Neural cell (in vitro differentiated cells): Measurements from ENCODE around the gene MTOR. TPM values are rescaled to one million over a fixed set of nuclear protein-coding genes. Genes with fewer than 3 reads are reported as not detected.

ENCODE experiments used
- H2AFZ ChIP-seq: fragments of 200-600, 300-800 bp; sonication (generic), shearing (Covaris generic); 2 replicates; pipeline ENCODE4 v1.6.0; 2014; ENCODE audit warnings: low read depth, mild to moderate bottlenecking, antibody characterized with exemption, low read length, moderate library complexity
- H3F3A ChIP-seq: fragments of 200-600 bp; shearing (Covaris generic); 2 replicates; pipeline ENCODE4 v1.6.1; 2016; ENCODE audit warnings: mild to moderate bottlenecking, moderate library complexity, mixed read lengths, antibody characterized with exemption, low read length; ENCODE audit not compliant: insufficient read depth, poor library complexity, severe bottlenecking
- H3K27ac ChIP-seq: fragments of 200-600, 300-800 bp; sonication (generic), shearing (Covaris generic); 2 replicates; pipeline ENCODE4 v1.5.1; 2014; ENCODE audit warnings: mild to moderate bottlenecking, low read length, moderate library complexity
- H3K27me3 ChIP-seq: fragments of 300-800, 200-600 bp; sonication (generic), shearing (Covaris generic); 2 replicates; pipeline ENCODE4 v1.6.0; 2014; ENCODE audit warnings: mild to moderate bottlenecking, low read depth, low read length, moderate library complexity; ENCODE audit not compliant: insufficient read depth
- H3K36me3 ChIP-seq: fragments of 300-800, 200-600 bp; sonication (generic), shearing (Covaris generic); 2 replicates; pipeline ENCODE4 v1.5.1; 2014; ENCODE audit warnings: mild to moderate bottlenecking, antibody characterized with exemption, low read length, moderate library complexity; ENCODE audit not compliant: insufficient read depth
- H3K4me2 ChIP-seq: fragments of 300-800, 200-600 bp; sonication (generic), shearing (Covaris generic); 2 replicates; pipeline ENCODE4 v1.6.0; 2014; ENCODE audit warnings: mild to moderate bottlenecking, low read length
- H3K4me3 ChIP-seq: fragments of 300-800, 200-600 bp; sonication (generic), shearing (Covaris generic); 2 replicates; pipeline ENCODE4 v1.5.1; 2014; ENCODE audit warnings: mild to moderate bottlenecking, low read length, moderate library complexity
- H3K79me2 ChIP-seq: fragments of 200-600 bp; shearing (Covaris generic); replicated peaks from 2 replicates; pipeline ENCODE4 v1.6.0; 2014; ENCODE audit warnings: mild to moderate bottlenecking, low read length, moderate library complexity; ENCODE audit not compliant: insufficient read depth
- H3K9ac ChIP-seq: fragments of 300-800, 200-600 bp; sonication (generic), shearing (Covaris generic); 2 replicates; pipeline ENCODE4 v1.6.1; 2016; ENCODE audit warnings: mild to moderate bottlenecking, low read length, mixed read lengths
- H3K9me2 ChIP-seq: fragments of 200-600 bp; shearing (Covaris generic); 2 replicates; pipeline ENCODE4 v1.6.1; 2016; ENCODE audit warnings: mild to moderate bottlenecking, low read length, mixed read lengths; ENCODE audit not compliant: insufficient read depth
- H3K9me3 ChIP-seq: fragments of 200-600, 300-800 bp; sonication (generic), shearing (Covaris generic); 2 replicates; pipeline ENCODE4 v1.6.1; 2016; ENCODE audit warnings: mild to moderate bottlenecking, mixed run types, low read length, moderate library complexity, mixed read lengths
- H4K20me1 ChIP-seq: fragments of 200-600 bp; shearing (Covaris generic); 2 replicates; pipeline ENCODE4 v1.6.1; 2016; ENCODE audit warnings: mild to moderate bottlenecking, mixed run types; ENCODE audit not compliant: insufficient read depth
- EP300 ChIP-seq: fragments of 450-650 bp; conservative IDR thresholded peaks from 2 replicates; pipeline ENCODE4 v1.6.1; 2014; ENCODE audit warnings: antibody characterized with exemption, mild to moderate bottlenecking, moderate library complexity; ENCODE audit not compliant: poor library complexity, severe bottlenecking
- EZH2 ChIP-seq: fragments of 200-600, 300-800 bp; shearing (Covaris generic), sonication (generic); IDR thresholded peaks from 2 replicates; pipeline ENCODE4 v1.6.1; 2014; ENCODE audit warnings: antibody characterized with exemption, low read length, borderline replicate concordance, mild to moderate bottlenecking; ENCODE audit not compliant: insufficient read depth, poor library complexity, severe bottlenecking
- MXI1 ChIP-seq: fragments of 450-650 bp; conservative IDR thresholded peaks from 2 replicates; pipeline ENCODE4 v1.6.1; 2014; ENCODE audit warnings: antibody characterized with exemption, mild to moderate bottlenecking; ENCODE audit not compliant: poor library complexity, severe bottlenecking
- POLR2AphosphoS5 ChIP-seq: IDR thresholded peaks from 2 replicates; pipeline ENCODE4 v1.6.1; 2012
- RAD21 ChIP-seq: fragments of 450-650 bp; conservative IDR thresholded peaks from 2 replicates; pipeline ENCODE4 v1.6.1; 2014; ENCODE audit warnings: antibody characterized with exemption, mild to moderate bottlenecking, moderate library complexity
- SMC3 ChIP-seq: fragments of 450-650 bp; conservative IDR thresholded peaks from 2 replicates; pipeline ENCODE4 v1.6.1; 2014; ENCODE audit warnings: antibody characterized with exemption, mild to moderate bottlenecking, moderate library complexity; ENCODE audit not compliant: poor library complexity
- TAF1 ChIP-seq: IDR thresholded peaks from 2 replicates; pipeline ENCODE4 v1.6.1; 2012; ENCODE audit warnings: low read depth
- polyA plus RNA-seq: library from polyadenylated mRNA; depleted of rRNA; stranded (reverse); fragments of >200 nt; gene quantifications from 2 replicates; pipeline ENCODE4 v1.2.3, GENCODE V29; 2014
- TF ChIP-seq, protein P1 (sequence below): IDR thresholded peaks from 2 replicates; pipeline ENCODE4 v1.6.1; 2012; ENCODE audit warnings: borderline replicate concordance
- TF ChIP-seq, protein P2 (sequence below): fragments of 450-650 bp; IDR thresholded peaks from 2 replicates; pipeline ENCODE4 v1.5.1; 2014; ENCODE audit warnings: antibody characterized with exemption, mild to moderate bottlenecking, moderate library complexity; ENCODE audit not compliant: poor library complexity, severe bottlenecking

Gene MTOR
- polyA plus RNA-seq, 1 donor from 2014 or later, result 41.2 TPM

DNA sequence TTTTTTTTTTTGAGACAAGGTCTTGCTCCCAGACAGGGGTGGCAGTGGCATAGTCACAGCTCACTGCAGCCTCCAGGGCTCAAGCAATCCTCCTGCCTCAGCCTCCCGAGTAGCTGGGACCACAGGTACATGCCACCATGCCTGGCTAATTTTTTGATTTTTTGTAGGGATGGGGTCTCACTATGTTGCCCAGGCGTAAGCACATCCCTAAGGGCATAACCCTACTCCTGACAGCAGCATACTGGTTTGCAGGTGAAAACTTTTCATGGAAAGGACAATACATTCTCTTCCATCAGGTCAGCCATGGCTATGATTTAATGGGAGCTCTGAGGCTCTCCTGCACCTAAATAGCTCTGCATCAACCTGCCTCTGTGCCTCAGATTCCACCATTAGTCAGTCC, 40.0 kb upstream of the MTOR start:
- no peak for TF ChIP-seq POLR2AphosphoS5
- TF ChIP-seq, protein P1, sequence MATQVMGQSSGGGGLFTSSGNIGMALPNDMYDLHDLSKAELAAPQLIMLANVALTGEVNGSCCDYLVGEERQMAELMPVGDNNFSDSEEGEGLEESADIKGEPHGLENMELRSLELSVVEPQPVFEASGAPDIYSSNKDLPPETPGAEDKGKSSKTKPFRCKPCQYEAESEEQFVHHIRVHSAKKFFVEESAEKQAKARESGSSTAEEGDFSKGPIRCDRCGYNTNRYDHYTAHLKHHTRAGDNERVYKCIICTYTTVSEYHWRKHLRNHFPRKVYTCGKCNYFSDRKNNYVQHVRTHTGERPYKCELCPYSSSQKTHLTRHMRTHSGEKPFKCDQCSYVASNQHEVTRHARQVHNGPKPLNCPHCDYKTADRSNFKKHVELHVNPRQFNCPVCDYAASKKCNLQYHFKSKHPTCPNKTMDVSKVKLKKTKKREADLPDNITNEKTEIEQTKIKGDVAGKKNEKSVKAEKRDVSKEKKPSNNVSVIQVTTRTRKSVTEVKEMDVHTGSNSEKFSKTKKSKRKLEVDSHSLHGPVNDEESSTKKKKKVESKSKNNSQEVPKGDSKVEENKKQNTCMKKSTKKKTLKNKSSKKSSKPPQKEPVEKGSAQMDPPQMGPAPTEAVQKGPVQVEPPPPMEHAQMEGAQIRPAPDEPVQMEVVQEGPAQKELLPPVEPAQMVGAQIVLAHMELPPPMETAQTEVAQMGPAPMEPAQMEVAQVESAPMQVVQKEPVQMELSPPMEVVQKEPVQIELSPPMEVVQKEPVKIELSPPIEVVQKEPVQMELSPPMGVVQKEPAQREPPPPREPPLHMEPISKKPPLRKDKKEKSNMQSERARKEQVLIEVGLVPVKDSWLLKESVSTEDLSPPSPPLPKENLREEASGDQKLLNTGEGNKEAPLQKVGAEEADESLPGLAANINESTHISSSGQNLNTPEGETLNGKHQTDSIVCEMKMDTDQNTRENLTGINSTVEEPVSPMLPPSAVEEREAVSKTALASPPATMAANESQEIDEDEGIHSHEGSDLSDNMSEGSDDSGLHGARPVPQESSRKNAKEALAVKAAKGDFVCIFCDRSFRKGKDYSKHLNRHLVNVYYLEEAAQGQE, result no peak
- TF ChIP-seq EP300, result no peak
- TF ChIP-seq MXI1, result no peak
- no peak for TF ChIP-seq TAF1
- TF ChIP-seq, protein P2, sequence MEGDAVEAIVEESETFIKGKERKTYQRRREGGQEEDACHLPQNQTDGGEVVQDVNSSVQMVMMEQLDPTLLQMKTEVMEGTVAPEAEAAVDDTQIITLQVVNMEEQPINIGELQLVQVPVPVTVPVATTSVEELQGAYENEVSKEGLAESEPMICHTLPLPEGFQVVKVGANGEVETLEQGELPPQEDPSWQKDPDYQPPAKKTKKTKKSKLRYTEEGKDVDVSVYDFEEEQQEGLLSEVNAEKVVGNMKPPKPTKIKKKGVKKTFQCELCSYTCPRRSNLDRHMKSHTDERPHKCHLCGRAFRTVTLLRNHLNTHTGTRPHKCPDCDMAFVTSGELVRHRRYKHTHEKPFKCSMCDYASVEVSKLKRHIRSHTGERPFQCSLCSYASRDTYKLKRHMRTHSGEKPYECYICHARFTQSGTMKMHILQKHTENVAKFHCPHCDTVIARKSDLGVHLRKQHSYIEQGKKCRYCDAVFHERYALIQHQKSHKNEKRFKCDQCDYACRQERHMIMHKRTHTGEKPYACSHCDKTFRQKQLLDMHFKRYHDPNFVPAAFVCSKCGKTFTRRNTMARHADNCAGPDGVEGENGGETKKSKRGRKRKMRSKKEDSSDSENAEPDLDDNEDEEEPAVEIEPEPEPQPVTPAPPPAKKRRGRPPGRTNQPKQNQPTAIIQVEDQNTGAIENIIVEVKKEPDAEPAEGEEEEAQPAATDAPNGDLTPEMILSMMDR, result no peak
- TF ChIP-seq EZH2, result no peak
- TF ChIP-seq SMC3, result no peak
- TF ChIP-seq RAD21, result no peak
- Histone ChIP-seq H3K36me3 (no peaks in the 10 kb centered on the region), H3F3A (no peaks in the 10 kb centered on the region), H3K9me3 (no peaks in the 10 kb centered on the region), H3K9ac (no peak overlapping the region), H3K27ac (no peak overlapping the region), H2AFZ (no peak overlapping the region), H3K4me3 (no peak overlapping the region), H3K9me2 (no peaks in the 10 kb centered on the region), H3K4me2 (no peak overlapping the region), H4K20me1 (no peaks in the 10 kb centered on the region), H3K79me2 (no peaks in the 10 kb centered on the region), H3K27me3 (no peaks in the 10 kb centered on the region)

DNA sequence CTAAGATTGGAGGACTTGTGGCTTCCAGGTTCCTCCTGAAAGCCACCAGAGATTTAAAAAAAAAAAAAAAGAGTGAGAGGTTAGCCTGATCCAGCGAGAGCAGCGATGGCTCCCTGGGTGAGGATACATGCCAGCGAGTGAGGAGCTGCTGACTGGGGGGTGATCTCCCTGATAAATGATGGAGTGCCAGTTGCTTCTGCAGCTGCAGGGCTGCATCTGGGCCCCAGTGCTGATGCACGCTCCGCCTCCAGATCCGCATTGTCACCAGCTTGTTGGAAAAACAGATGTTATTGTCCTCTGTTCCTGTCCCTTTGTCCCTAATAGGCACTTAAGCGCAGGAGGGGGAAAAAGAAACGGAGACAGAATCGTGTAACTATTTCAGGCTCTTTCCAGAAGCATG, 39.2 kb upstream of the MTOR start:
- Histone ChIP-seq H3K9ac (no peak overlapping the region), H3K9me2 (no peaks in the 10 kb centered on the region)
- TF ChIP-seq, protein P2, result no peak
- no peak for TF ChIP-seq RAD21
- no peak for TF ChIP-seq TAF1
- no peak for TF ChIP-seq SMC3
- TF ChIP-seq EP300, result no peak

More for the DNA sequence above, 39.2 kb upstream of the MTOR start:
- Histone ChIP-seq H3K36me3 (no peaks in the 10 kb centered on the region), H3K79me2 (no peaks in the 10 kb centered on the region), H3F3A (no peaks in the 10 kb centered on the region), H3K27me3 (no peaks in the 10 kb centered on the region), H2AFZ (no peak overlapping the region), H3K27ac (no peak overlapping the region), H4K20me1 (no peaks in the 10 kb centered on the region), H3K9me3 (no peaks in the 10 kb centered on the region), H3K4me3 (no peak overlapping the region), H3K4me2 (no peak overlapping the region)
